H9 (cell line): ENCODE measurements around the gene COL23A1. TPM values are rescaled to one million over a fixed set of nuclear protein-coding genes. Genes with fewer than 3 reads are reported as not detected.

Source experiments
- DNase-seq: peaks from one replicate; pipeline ENCODE4 v3.0.0-alpha.2; 2017
- H2AFZ ChIP-seq: one replicate; pipeline ENCODE4 v1.6.1; 2013; ENCODE audit warnings: mild to moderate bottlenecking, low read length, control low read depth, moderate library complexity
- H2AK5ac ChIP-seq: 2 replicates; pipeline ENCODE4 v1.6.1; 2013; ENCODE audit warnings: low read length, control low read depth, mixed read lengths; ENCODE audit not compliant: insufficient read length
- H2BK120ac ChIP-seq: one replicate; pipeline ENCODE4 v1.6.1; 2013; ENCODE audit warnings: low read depth, mild to moderate bottlenecking, low read length, control low read depth, inconsistent platforms; ENCODE audit not compliant: poor library complexity, severe bottlenecking
- H2BK12ac ChIP-seq: 2 replicates; pipeline ENCODE4 v1.6.1; 2013; ENCODE audit warnings: low read length, control low read depth, mixed read lengths, low read depth; ENCODE audit not compliant: insufficient read length
- H2BK15ac ChIP-seq: 2 replicates; pipeline ENCODE4 v1.6.1; 2013; ENCODE audit warnings: low read depth, low read length, control low read depth
- H2BK20ac ChIP-seq: one replicate; pipeline ENCODE4 v1.6.1; 2013; ENCODE audit warnings: low read depth, mild to moderate bottlenecking, low read length, control low read depth, inconsistent platforms; ENCODE audit not compliant: poor library complexity, severe bottlenecking
- H2BK5ac ChIP-seq: 2 replicates; pipeline ENCODE4 v1.6.1; 2013; ENCODE audit warnings: low read length, control low read depth, mixed read lengths; ENCODE audit not compliant: insufficient read length
- H3K14ac ChIP-seq: 2 replicates; pipeline ENCODE4 v1.6.1; 2013; ENCODE audit warnings: low read length, control low read depth; ENCODE audit not compliant: insufficient read depth
- H3K18ac ChIP-seq: 2 replicates; pipeline ENCODE4 v1.6.1; 2013; ENCODE audit warnings: low read depth, mild to moderate bottlenecking, mixed read lengths, low read length, control low read depth; ENCODE audit not compliant: insufficient read length
- H3K23ac ChIP-seq: 2 replicates; pipeline ENCODE4 v1.6.1; 2013; ENCODE audit warnings: low read length, control low read depth, mixed read lengths, low read depth; ENCODE audit not compliant: insufficient read length
- H3K23me2 ChIP-seq: 2 replicates; pipeline ENCODE4 v1.6.1; 2013; ENCODE audit warnings: low read depth, mild to moderate bottlenecking, mixed read lengths, low read length, control low read depth; ENCODE audit not compliant: insufficient read length, poor library complexity, severe bottlenecking
- H3K27ac ChIP-seq: 2 replicates; pipeline ENCODE4 v1.5.1; 2013; ENCODE audit warnings: low read length, control low read depth, mixed read lengths, low read depth; ENCODE audit not compliant: insufficient read length
- H3K27me3 ChIP-seq: 2 replicates; pipeline ENCODE4 v1.6.1; 2013; ENCODE audit warnings: low read length, control low read depth, inconsistent platforms; ENCODE audit not compliant: insufficient read depth
- H3K4ac ChIP-seq: 2 replicates; pipeline ENCODE4 v1.6.1; 2013; ENCODE audit warnings: low read depth, mild to moderate bottlenecking, control low read depth, inconsistent platforms, low read length, moderate library complexity
- H3K4me1 ChIP-seq: 2 replicates; pipeline ENCODE4 v1.6.1; 2013; ENCODE audit warnings: low read length, control low read depth, inconsistent platforms; ENCODE audit not compliant: insufficient read depth
- H3K4me2 ChIP-seq: 2 replicates; pipeline ENCODE4 v1.6.1; 2013; ENCODE audit warnings: low read length, control low read depth, mixed read lengths; ENCODE audit not compliant: insufficient read length, insufficient read depth
- H3K56ac ChIP-seq: 2 replicates; pipeline ENCODE4 v1.6.1; 2013; ENCODE audit warnings: low read depth, mild to moderate bottlenecking, mixed read lengths, low read length, control low read depth; ENCODE audit not compliant: insufficient read length
- H3K79me1 ChIP-seq: 2 replicates; pipeline ENCODE4 v1.6.1; 2013; ENCODE audit warnings: low read depth, mild to moderate bottlenecking, moderate library complexity, low read length, control low read depth, inconsistent platforms; ENCODE audit not compliant: insufficient read depth, poor library complexity, severe bottlenecking
- H3K79me2 ChIP-seq: 2 replicates; pipeline ENCODE4 v1.6.1; 2013; ENCODE audit warnings: low read length, control low read depth, inconsistent platforms; ENCODE audit not compliant: insufficient read depth
- H3K9ac ChIP-seq: 2 replicates; pipeline ENCODE4 v1.6.1; 2013; ENCODE audit warnings: low read length, control low read depth, mixed read lengths; ENCODE audit not compliant: insufficient read length; ENCODE audit errors: extremely low read depth
- H3K9me3 ChIP-seq: one replicate; pipeline ENCODE4 v1.6.1; 2013; ENCODE audit warnings: low read depth, low read length, inconsistent platforms; ENCODE audit not compliant: control insufficient read depth
- H3T11ph ChIP-seq: one replicate; pipeline ENCODE4 v1.6.1; 2013; ENCODE audit warnings: mild to moderate bottlenecking, low read length, control low read depth, inconsistent platforms
- H4K20me1 ChIP-seq: one replicate; pipeline ENCODE4 v1.6.1; 2013; ENCODE audit not compliant: control insufficient read depth, insufficient read length, insufficient read depth
- H4K5ac ChIP-seq: 2 replicates; pipeline ENCODE4 v1.6.1; 2013; ENCODE audit warnings: low read depth, mild to moderate bottlenecking, mixed read lengths, low read length, control low read depth; ENCODE audit not compliant: insufficient read length
- H4K8ac ChIP-seq: replicated peaks from 2 replicates; pipeline ENCODE4 v1.6.1; 2013; ENCODE audit warnings: low read length, control low read depth, mixed read lengths, low read depth; ENCODE audit not compliant: insufficient read length
- H4K91ac ChIP-seq: 2 replicates; pipeline ENCODE4 v1.6.1; 2013; ENCODE audit warnings: low read depth, mild to moderate bottlenecking, moderate library complexity, mixed read lengths, low read length, control low read depth; ENCODE audit not compliant: insufficient read length
- H3K27ac Mint-ChIP-seq, 3 experiments: 2 replicates in 2 of 3; 3 replicates in 1 of 3; pipeline ENCODE4 v1.8.0; 2020 to 2021; ENCODE audit warnings: mixed read lengths in 3 of 3, mild to moderate bottlenecking in 1 of 3, moderate library complexity in 1 of 3
- H3K27me3 Mint-ChIP-seq: 2 replicates; pipeline ENCODE4 v1.8.0; 2021; ENCODE audit warnings: low read depth, mild to moderate bottlenecking, moderate library complexity, mixed read lengths
- H3K36me3 Mint-ChIP-seq, 3 experiments: 2 replicates in 2 of 3; 3 replicates in 1 of 3; pipeline ENCODE4 v1.8.0; 2020 to 2021; ENCODE audit warnings: low read depth in 3 of 3, mixed read lengths in 3 of 3; ENCODE audit not compliant: insufficient read depth in 1 of 3
- H3K4me1 Mint-ChIP-seq, 2 experiments: 2 replicates each; pipeline ENCODE4 v1.8.0; 2020; ENCODE audit warnings: mixed read lengths in 2 of 2
- H3K4me3 Mint-ChIP-seq, 2 experiments: 2 replicates in 1 of 2; 3 replicates in 1 of 2; pipeline ENCODE4 v1.8.0; 2020 to 2021; ENCODE audit warnings: mild to moderate bottlenecking in 2 of 2, mixed read lengths in 2 of 2, moderate library complexity in 1 of 2
- H3K9me3 Mint-ChIP-seq, 2 experiments: 2 replicates in 1 of 2; 3 replicates in 1 of 2; pipeline ENCODE4 v1.8.0; 2020; ENCODE audit warnings: mild to moderate bottlenecking in 2 of 2, mixed read lengths in 2 of 2, moderate library complexity in 1 of 2
- WGBS: extraction: QIAGEN DNeasy Blood & Tissue Kit; methylation state at CpG from one replicate; pipeline ENCODE4 v1.1.7; 2013; ENCODE audit warnings: missing lambda C conversion rate, low lambda C conversion rate, mixed read lengths; ENCODE audit not compliant: insufficient read length; ENCODE audit errors: extremely low coverage; 5-methylcytosine and 5-hydroxymethylcytosine counted together
- total RNA-seq: library from RNA; stranded (reverse); gene quantifications from 2 replicates; pipeline ENCODE4 v1.2.1, GENCODE V29; 2021
- TF ChIP-seq, protein P1 (sequence below): fragments of 200-600 bp; sonication (generic); conservative IDR thresholded peaks from 3 replicates; pipeline ENCODE4 v1.8.0; 2021; ENCODE audit warnings: antibody characterized with exemption, mild to moderate bottlenecking

The COL23A1 gene
- total RNA-seq, 1 experiment from 2014 or later = 2.6 TPM

GRCh38 chr5:178224403-178224802 is 365.8 kb downstream of the COL23A1 start:
- no peak overlapping the region for H4K91ac ChIP-seq
- H3K14ac ChIP-seq = no peak overlapping the region
- WGBS = no CpG with 5 or more reads among the region's 17 CpGs
- DNase-seq = no peak
- H3K9ac ChIP-seq = no peak overlapping the region
- H3K4me2 ChIP-seq = no peak overlapping the region
- H3K27me3 ChIP-seq = no peaks in the 10 kb centered on the region
- H3K36me3 Mint-ChIP-seq = peaks cover 45 to 79% (median 57%) of the 10 kb centered on the region in 3 experiments; a peak in 6 of 7 replicates
- H3K79me1 ChIP-seq = no peaks in the 10 kb centered on the region
- H3K23me2 ChIP-seq = no peaks in the 10 kb centered on the region
- H3K79me2 ChIP-seq = no peaks in the 10 kb centered on the region
- H2BK120ac ChIP-seq = no peak overlapping the region
- no peak overlapping the region for H3K4ac ChIP-seq
- H4K5ac ChIP-seq = no peak overlapping the region
- no peaks in the 10 kb centered on the region for H3K27me3 Mint-ChIP-seq
- no peak overlapping the region for H3K18ac ChIP-seq
- H3K23ac ChIP-seq = no peak overlapping the region
- no peak overlapping the region for H3K56ac ChIP-seq
- H2BK20ac ChIP-seq = no peak overlapping the region
- peaks cover 3% of the 10 kb centered on the region for H4K20me1 ChIP-seq
- H3T11ph ChIP-seq = no peak overlapping the region
- no peaks in the 10 kb centered on the region for H3K9me3 ChIP-seq
- H3K27ac Mint-ChIP-seq = no peak overlapping the region
- TF ChIP-seq, protein P1, sequence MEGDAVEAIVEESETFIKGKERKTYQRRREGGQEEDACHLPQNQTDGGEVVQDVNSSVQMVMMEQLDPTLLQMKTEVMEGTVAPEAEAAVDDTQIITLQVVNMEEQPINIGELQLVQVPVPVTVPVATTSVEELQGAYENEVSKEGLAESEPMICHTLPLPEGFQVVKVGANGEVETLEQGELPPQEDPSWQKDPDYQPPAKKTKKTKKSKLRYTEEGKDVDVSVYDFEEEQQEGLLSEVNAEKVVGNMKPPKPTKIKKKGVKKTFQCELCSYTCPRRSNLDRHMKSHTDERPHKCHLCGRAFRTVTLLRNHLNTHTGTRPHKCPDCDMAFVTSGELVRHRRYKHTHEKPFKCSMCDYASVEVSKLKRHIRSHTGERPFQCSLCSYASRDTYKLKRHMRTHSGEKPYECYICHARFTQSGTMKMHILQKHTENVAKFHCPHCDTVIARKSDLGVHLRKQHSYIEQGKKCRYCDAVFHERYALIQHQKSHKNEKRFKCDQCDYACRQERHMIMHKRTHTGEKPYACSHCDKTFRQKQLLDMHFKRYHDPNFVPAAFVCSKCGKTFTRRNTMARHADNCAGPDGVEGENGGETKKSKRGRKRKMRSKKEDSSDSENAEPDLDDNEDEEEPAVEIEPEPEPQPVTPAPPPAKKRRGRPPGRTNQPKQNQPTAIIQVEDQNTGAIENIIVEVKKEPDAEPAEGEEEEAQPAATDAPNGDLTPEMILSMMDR = no peak
- peaks cover 2% of the 10 kb centered on the region; the same call in 1 of the 2 replicates for H3K4me1 ChIP-seq
- no peak overlapping the region for H2BK15ac ChIP-seq
- no peak overlapping the region for H3K4me3 Mint-ChIP-seq
- no peak overlapping the region for H2BK5ac ChIP-seq
- no peak overlapping the region for H3K27ac ChIP-seq
- H4K8ac ChIP-seq = no peak overlapping the region
- H2AK5ac ChIP-seq = no peak overlapping the region
- H3K9me3 Mint-ChIP-seq = no peaks in the 10 kb centered on the region; a peak in 1 of 5 replicates
- H3K4me1 Mint-ChIP-seq = peaks cover 17% of the 10 kb centered on the region in 2 experiments
- H2BK12ac ChIP-seq = no peak overlapping the region
- no peak overlapping the region for H2AFZ ChIP-seq
